PC-9 (cell line): ENCODE data around the gene TECTA. TPM values are rescaled to one million over a fixed set of nuclear protein-coding genes. Genes with fewer than 3 reads are reported as not detected.

Experiments
- BruUV-seq: library from RNA; stranded (reverse); fragments of 400-500 nt; replicated peaks from 2 replicates; lab custom pipeline; 2021; lab: Mats Ljungman, UMichigan
- CTCF ChIA-PET: fragments of 300-600 bp; sonication (Branson Sonifier 250); formaldehyde crosslinking; loops from one replicate; lab custom pipeline; 2022; ENCODE audit warnings: antibody characterized with exemption; lab: Charles Lee
- POLR2A ChIA-PET: fragments of 300-600 bp; sonication (Branson Sonifier 250); formaldehyde crosslinking; loops from one replicate; lab custom pipeline; 2022; ENCODE audit warnings: antibody characterized with exemption; ENCODE audit not compliant: unreplicated experiment; lab: Charles Lee
- DNase-seq, 2 experiments: peaks; one replicate each; pipeline versions ENCODE4 v3.0.0 to v3.0.0-alpha.2; 2015 to 2022; ENCODE audit warnings: mixed read lengths in 1 of 2
- H2AFZ ChIP-seq: fragments of 200-600 bp; sonication (generic); 2 replicates; pipeline ENCODE4 v1.8.1; 2017; ENCODE audit warnings: antibody characterized with exemption
- H3F3A ChIP-seq: fragments of 200-600 bp; sonication (generic); 2 replicates; pipeline ENCODE4 v1.8.1; 2017; ENCODE audit warnings: antibody characterized with exemption, mild to moderate bottlenecking, low read depth; ENCODE audit not compliant: insufficient read depth
- H3K27ac ChIP-seq: fragments of 200-600 bp; sonication (generic); 2 replicates; pipeline ENCODE4 v1.6.1; 2016; ENCODE audit warnings: mixed run types
- H3K27me3 ChIP-seq: fragments of 200-600 bp; sonication (generic); 2 replicates; pipeline ENCODE4 v1.6.1; 2016; ENCODE audit warnings: low read depth, mixed run types; ENCODE audit not compliant: insufficient read depth
- H3K36me3 ChIP-seq: fragments of 200-600 bp; sonication (generic); 2 replicates; pipeline ENCODE4 v1.6.1; 2016; ENCODE audit warnings: low read depth, mixed run types
- H3K4me1 ChIP-seq: fragments of 200-600 bp; sonication (generic); replicated peaks from 2 replicates; pipeline ENCODE4 v1.6.1; 2016; ENCODE audit warnings: mixed run types; ENCODE audit not compliant: insufficient read depth
- H3K4me2 ChIP-seq: fragments of 200-600 bp; sonication (generic); 2 replicates; pipeline ENCODE4 v1.6.1; 2017; ENCODE audit warnings: mixed run types
- H3K4me3 ChIP-seq: fragments of 200-600 bp; sonication (generic); 2 replicates; pipeline ENCODE4 v1.6.1; 2016; ENCODE audit warnings: mixed run types
- H3K79me2 ChIP-seq: fragments of 200-600 bp; sonication (generic); 2 replicates; pipeline ENCODE4 v1.6.1; 2017; ENCODE audit warnings: low read depth, mixed run types
- H3K9me2 ChIP-seq: fragments of 200-600 bp; sonication (generic); 2 replicates; pipeline ENCODE4 v1.8.1; 2017; ENCODE audit warnings: mild to moderate bottlenecking; ENCODE audit not compliant: insufficient read depth
- H3K9me3 ChIP-seq: fragments of 200-600 bp; sonication (generic); 2 replicates; pipeline ENCODE4 v1.8.1; 2016; ENCODE audit warnings: low read depth; ENCODE audit not compliant: insufficient read depth
- H4K20me1 ChIP-seq: fragments of 200-600 bp; sonication (generic); 2 replicates; pipeline ENCODE4 v1.8.1; 2017; ENCODE audit not compliant: insufficient read depth
- CTCF ChIP-seq: fragments of 200-600 bp; sonication (generic); conservative IDR thresholded peaks from 2 replicates; pipeline ENCODE4 v1.6.1; 2017; ENCODE audit warnings: mixed run types, antibody characterized with exemption, mild to moderate bottlenecking, moderate library complexity
- EZH2 ChIP-seq: fragments of 200-600 bp; sonication (generic); IDR thresholded peaks from 2 replicates; pipeline ENCODE4 v1.8.0; 2017; ENCODE audit warnings: antibody characterized with exemption, low read depth
- intact Hi-C: fragments of 100-400 bp; cut with micrococcal nuclease; formaldehyde crosslinking; loops from one replicate; pipeline ENCODE4 v1.10.0; 2022; ENCODE audit not compliant: unreplicated experiment
- total RNA-seq: library from RNA; stranded (reverse); gene quantifications from 2 replicates; pipeline ENCODE4 v1.2.3, GENCODE V29; 2021

The TECTA gene
- total RNA-seq, 1 experiment from 2014 or later, result 0.04 TPM

- no peak overlapping the region for H3K4me3 ChIP-seq
- H3K9me2 ChIP-seq, result no peaks in the 10 kb centered on the region
- H3K79me2 ChIP-seq, result no peaks in the 10 kb centered on the region
- no peak overlapping the region for H2AFZ ChIP-seq
- CTCF ChIA-PET, result no interaction called here
- TF ChIP-seq CTCF (no peak), EZH2 (no peak)
- POLR2A ChIA-PET, result no interaction called here
- H3F3A ChIP-seq, result no peaks in the 10 kb centered on the region
- intact Hi-C loops, result no loop called here
- no peaks in the 10 kb centered on the region for H3K4me1 ChIP-seq
- H3K4me2 ChIP-seq, result no peak overlapping the region
- H3K9me3 ChIP-seq, result no peaks in the 10 kb centered on the region
- no TSS peak for BruUV-seq
- no peaks in the 10 kb centered on the region for H4K20me1 ChIP-seq
- DNase-seq, result no peak
- peaks cover 71% of the 10 kb centered on the region for H3K27me3 ChIP-seq
- H3K27ac ChIP-seq, result no peak overlapping the region
- H3K36me3 ChIP-seq, result no peaks in the 10 kb centered on the region
Measured at GRCh38 chr11:121226415-121227263, 125.6 kb downstream of the TECTA start.

GRCh38 chr11:121228851-121229250 is 127.8 kb downstream of the TECTA start:
- H3K79me2 ChIP-seq, result no peaks in the 10 kb centered on the region

GRCh38 chr11:121229495-121230215 is 128.6 kb downstream of the TECTA start:
- H3K4me2 ChIP-seq, result no peak overlapping the region
- intact Hi-C loops, result no loop called here
- BruUV-seq, result no TSS peak
- POLR2A ChIA-PET, result no interaction called here
- H3K9me3 ChIP-seq, result no peaks in the 10 kb centered on the region
- CTCF ChIA-PET, result no interaction called here
- H4K20me1 ChIP-seq, result no peaks in the 10 kb centered on the region
- no peaks in the 10 kb centered on the region for H3K79me2 ChIP-seq
- no peak overlapping the region for H2AFZ ChIP-seq
- no peak overlapping the region for H3K4me3 ChIP-seq
- H3K27ac ChIP-seq, result no peak overlapping the region
- no peaks in the 10 kb centered on the region for H3K36me3 ChIP-seq
- H3K9me2 ChIP-seq, result no peaks in the 10 kb centered on the region
- no peak for DNase-seq
- peaks cover 67% of the 10 kb centered on the region for H3K27me3 ChIP-seq
- no peaks in the 10 kb centered on the region for H3F3A ChIP-seq
- H3K4me1 ChIP-seq, result no peaks in the 10 kb centered on the region
- TF ChIP-seq EZH2 (no peak), CTCF (no peak)

More at GRCh38 chr11:121228851-121229250, 127.8 kb downstream of the TECTA start:
- BruUV-seq, result no TSS peak
- Histone ChIP-seq H2AFZ (no peak overlapping the region), H3K27ac (no peak overlapping the region), H3K4me3 (no peak overlapping the region), H3K9me2 (no peaks in the 10 kb centered on the region), H3F3A (no peaks in the 10 kb centered on the region), H3K4me1 (no peaks in the 10 kb centered on the region), H3K27me3 (peaks cover 67% of the 10 kb centered on the region), H4K20me1 (no peaks in the 10 kb centered on the region), H3K9me3 (no peaks in the 10 kb centered on the region), H3K4me2 (no peak overlapping the region), H3K36me3 (no peaks in the 10 kb centered on the region)
- intact Hi-C loops, result no loop called here
- POLR2A ChIA-PET, result no interaction called here
- no peak for DNase-seq
- CTCF ChIA-PET, result no interaction called here
- TF ChIP-seq CTCF (no peak), EZH2 (no peak)
